SHP77 treated with DMSO at 0.1 percent for 48 hours (cell line): ENCODE data around the gene SND1.

ENCODE experiments used
- DNase-seq: peaks from one replicate; lab custom pipeline; 2025; lab: John Stamatoyannopoulos, UW

The SND1 gene

DNA sequence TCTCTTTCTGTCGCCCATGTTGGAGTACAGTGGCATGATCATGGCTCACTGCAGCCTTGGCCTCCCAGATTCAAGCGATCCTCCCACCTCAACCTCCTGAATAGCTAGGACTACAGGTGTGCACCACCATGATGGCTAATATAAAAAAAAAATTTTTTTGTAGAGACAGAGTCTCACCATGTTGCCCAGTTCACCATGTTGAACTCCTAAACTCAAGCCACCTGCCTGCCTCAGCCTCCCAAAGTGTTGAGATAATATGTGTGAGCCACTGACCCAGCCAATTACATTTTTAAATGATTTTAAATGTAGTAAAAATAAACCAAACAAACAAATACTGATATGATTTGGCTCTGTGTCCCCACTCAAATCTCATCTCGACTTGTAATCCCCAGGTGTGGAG is 487.4 kb downstream of the SND1 start:
- no peak for DNase-seq

DNA sequence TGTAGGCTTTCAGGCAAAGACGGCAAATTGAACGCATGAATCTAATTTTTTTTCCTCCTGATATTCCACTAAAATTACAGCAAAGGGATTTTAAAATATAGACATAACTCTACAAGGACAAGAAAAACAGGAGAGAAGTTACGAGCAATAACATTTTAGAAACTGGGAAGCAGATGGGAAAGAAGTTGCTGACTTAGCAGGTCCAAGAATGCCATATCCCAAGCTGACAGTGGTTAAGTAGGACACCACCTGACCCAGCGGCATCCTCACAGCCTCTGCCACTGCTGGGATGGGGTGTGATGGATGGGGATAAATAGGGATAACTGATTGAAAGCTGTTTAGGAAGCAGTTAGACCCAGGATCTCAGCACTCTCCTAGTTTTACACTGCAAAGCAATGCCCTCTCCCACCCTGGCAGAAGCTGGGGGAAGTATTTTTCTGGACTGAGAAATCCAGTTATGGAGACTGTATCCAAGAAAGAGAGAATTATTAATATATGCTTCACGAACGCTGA is 489.7 kb downstream of the SND1 start:
- no peak for DNase-seq
